ENCODE measurements around the gene LSM5. TPM values are rescaled to one million over a fixed set of nuclear protein-coding genes. Genes with fewer than 3 reads are reported as not detected.

Gene LSM5
- polyA plus RNA-seq (2013), result 89.9 TPM

DNA sequence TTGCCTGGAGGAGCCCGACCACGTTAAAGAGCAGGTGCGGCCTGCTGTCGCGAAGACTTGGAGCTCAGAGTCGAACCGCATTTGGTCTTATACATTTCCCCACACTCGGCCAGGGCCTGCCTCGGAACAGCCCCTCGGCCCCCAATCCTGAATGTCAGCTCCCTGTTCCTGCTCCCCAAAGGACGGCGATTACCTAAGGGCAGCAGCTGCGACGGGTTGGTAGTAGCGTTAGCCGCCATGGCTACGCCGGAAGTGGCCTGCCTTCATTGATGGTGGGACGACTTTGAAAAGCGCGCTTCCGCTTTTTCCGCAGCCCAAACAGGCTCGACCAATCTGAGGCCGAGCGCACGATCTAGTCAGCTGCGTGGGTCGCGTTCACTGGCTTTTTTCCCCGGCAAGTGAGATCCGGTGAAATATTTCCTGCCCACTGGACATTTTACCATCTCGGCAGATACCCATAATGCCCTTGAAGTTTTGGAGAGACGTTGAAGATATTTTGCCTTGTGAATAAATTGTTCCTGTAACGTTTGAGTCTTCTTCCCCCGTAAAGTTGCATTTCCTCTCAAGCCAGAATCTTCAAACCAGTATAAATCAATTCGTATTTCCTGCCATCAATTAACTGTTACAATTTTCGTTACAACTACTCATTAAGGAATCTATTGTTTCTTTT is at the start of gene LSM5:
LSM5 (minus strand) TSS at position 254 of the 670 bp plus-strand sequence; CDS start at position 239, 15 bp downstream.
- no peaks in the 10 kb centered on the region for H3K27me3 ChIP-seq (replicated peaks in 2 of 5; ENCODE audit: control insufficient read depth in 4 of 5, insufficient read depth in 5 of 5, low read length in 4 of 5)
- ChIA-PET POLR2A (interaction anchor here (1.1 kb wide), 1 partner anchor 10 kb away, joined by 4 read pairs; no protein-coding TSS in a partner anchor), CTCF (interaction anchor here (0.6 to 1.8 kb wide), 5 partner anchors 25 to 1168 kb away, joined by 3 to 4 read pairs (median 3); no protein-coding TSS in a partner anchor)
- WGBS (ENCODE audit: insufficient coverage), result under 1% methylated on average over 31 of the region's 38 CpGs
- DNase-seq, result peak; percentile 96 to 97 (median 97)
- peaks cover 7 to 18% (median 13%) of the 10 kb centered on the region in 4 experiments for H3K36me3 ChIP-seq (ENCODE audit: control insufficient read depth in 4 of 4, insufficient read depth in 4 of 4, low read length in 3 of 4)
- H3K4me1 ChIP-seq (ENCODE audit: control extremely low read depth in 1 of 4, control insufficient read depth in 4 of 4, insufficient read depth in 4 of 4, low read length in 3 of 4), result peaks cover 7 to 20% (median 14%) of the 10 kb centered on the region in 4 experiments
- H3K27ac ChIP-seq (ENCODE audit: insufficient read depth in 1 of 2, low read depth in 1 of 2, low read length in 2 of 2, poor library complexity in 1 of 2, severe bottlenecking in 2 of 2), result peak within 1 kb of the TSS; percentile 81 to 96
- H3K9me3 ChIP-seq (ENCODE audit: control extremely low read depth in 1 of 5, control insufficient read depth in 4 of 5, insufficient read depth in 2 of 5, low read depth in 1 of 5, low read length in 4 of 5), result no peaks in the 10 kb centered on the region
- H3K4me3 ChIP-seq (ENCODE audit: control insufficient read depth in 1 of 7, extremely low read depth in 1 of 7, insufficient read depth in 4 of 7, low read depth in 2 of 7, low read length in 6 of 7), result peak within 1 kb of the TSS; percentile 56 to 100 (median 90)

DNA sequence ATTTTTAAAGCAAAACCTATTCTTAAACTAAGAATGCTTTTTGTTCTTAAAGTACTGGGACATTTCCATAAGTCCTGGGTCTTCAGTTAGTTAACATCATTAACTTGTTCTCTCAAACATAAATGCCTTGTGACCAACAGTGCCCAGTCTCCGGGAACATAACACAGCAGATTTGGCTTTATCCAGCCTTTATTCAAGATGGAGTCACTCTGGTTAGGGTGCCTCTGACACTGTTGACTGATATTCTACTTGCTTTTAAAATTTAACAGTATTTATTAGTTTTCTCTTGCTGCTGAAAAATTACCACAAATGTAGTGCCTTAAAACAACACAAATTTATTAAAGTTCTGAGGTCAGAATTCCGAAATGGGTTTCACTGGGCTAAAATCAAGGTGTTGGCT is 49.2 kb upstream of the LSM5 start:
- DNase-seq, result no peak
- H3K4me1 ChIP-seq (ENCODE audit: control extremely low read depth in 1 of 4, control insufficient read depth in 4 of 4, insufficient read depth in 4 of 4, low read length in 3 of 4), result no peaks in the 10 kb centered on the region

GRCh38 chr7:32537760-32538159 is 47.6 kb upstream of the LSM5 start:
- ChIA-PET POLR2A (no interaction called here), CTCF (interaction anchor here (0.9 kb wide), 1 partner anchor 11 kb away, joined by 3 read pairs; no protein-coding TSS in a partner anchor)
- peaks cover 0 to 4% (median under 1%) of the 10 kb centered on the region in 4 experiments for H3K36me3 ChIP-seq (ENCODE audit: control insufficient read depth in 4 of 4, insufficient read depth in 4 of 4, low read length in 3 of 4)
- no peak overlapping the region for H3K27ac ChIP-seq (ENCODE audit: insufficient read depth in 1 of 2, low read depth in 1 of 2, low read length in 2 of 2, poor library complexity in 1 of 2, severe bottlenecking in 2 of 2)
- H3K4me1 ChIP-seq (ENCODE audit: control extremely low read depth in 1 of 4, control insufficient read depth in 4 of 4, insufficient read depth in 4 of 4, low read length in 3 of 4), result peaks cover 0 to 12% (median 5%) of the 10 kb centered on the region in 4 experiments
- DNase-seq, result no peak
- no peaks in the 10 kb centered on the region for H3K27me3 ChIP-seq (replicated peaks in 2 of 5; ENCODE audit: control insufficient read depth in 4 of 5, insufficient read depth in 5 of 5, low read length in 4 of 5)
- 100% methylated on average over 4 of the region's 4 CpGs for WGBS (ENCODE audit: insufficient coverage)
- no peak overlapping the region for H3K4me3 ChIP-seq (ENCODE audit: control insufficient read depth in 1 of 7, extremely low read depth in 1 of 7, insufficient read depth in 4 of 7, low read depth in 2 of 7, low read length in 6 of 7)
- H3K9me3 ChIP-seq (ENCODE audit: control extremely low read depth in 1 of 5, control insufficient read depth in 4 of 5, insufficient read depth in 2 of 5, low read depth in 1 of 5, low read length in 4 of 5), result no peaks in the 10 kb centered on the region

More for the DNA sequence above, 49.2 kb upstream of the LSM5 start:
- no peaks in the 10 kb centered on the region for H3K9me3 ChIP-seq (ENCODE audit: control extremely low read depth in 1 of 5, control insufficient read depth in 4 of 5, insufficient read depth in 2 of 5, low read depth in 1 of 5, low read length in 4 of 5)
- POLR2A ChIA-PET, result no interaction called here
- H3K4me3 ChIP-seq (ENCODE audit: control insufficient read depth in 1 of 7, extremely low read depth in 1 of 7, insufficient read depth in 4 of 7, low read depth in 2 of 7, low read length in 6 of 7), result no peak overlapping the region
- H3K27ac ChIP-seq (ENCODE audit: insufficient read depth in 1 of 2, low read depth in 1 of 2, low read length in 2 of 2, poor library complexity in 1 of 2, severe bottlenecking in 2 of 2), result no peak overlapping the region
- no peaks in the 10 kb centered on the region for H3K27me3 ChIP-seq (replicated peaks in 2 of 5; ENCODE audit: control insufficient read depth in 4 of 5, insufficient read depth in 5 of 5, low read length in 4 of 5)
- CTCF ChIA-PET, result no interaction called here
- 100% methylated on average over 1 of the region's 2 CpGs for WGBS (ENCODE audit: insufficient coverage)
- H3K36me3 ChIP-seq (ENCODE audit: control insufficient read depth in 4 of 4, insufficient read depth in 4 of 4, low read length in 3 of 4), result peaks cover 2 to 17% (median 8%) of the 10 kb centered on the region in 4 experiments

- WGBS (ENCODE audit: insufficient coverage), result no CpG with 5 or more reads among the region's 1 CpG
- Histone ChIP-seq H3K27ac (ENCODE audit: insufficient read depth in 1 of 2, low read depth in 1 of 2, low read length in 2 of 2, poor library complexity in 1 of 2, severe bottlenecking in 2 of 2) (no peak overlapping the region), H3K9me3 (ENCODE audit: control extremely low read depth in 1 of 5, control insufficient read depth in 4 of 5, insufficient read depth in 2 of 5, low read depth in 1 of 5, low read length in 4 of 5) (peaks cover 0 to under 1% (median 0%) of the 10 kb centered on the region in 5 experiments), H3K27me3 (replicated peaks in 2 of 5; ENCODE audit: control insufficient read depth in 4 of 5, insufficient read depth in 5 of 5, low read length in 4 of 5) (no peaks in the 10 kb centered on the region), H3K36me3 (ENCODE audit: control insufficient read depth in 4 of 4, insufficient read depth in 4 of 4, low read length in 3 of 4) (peaks cover 2 to 12% (median 5%) of the 10 kb centered on the region in 4 experiments), H3K4me3 (ENCODE audit: control insufficient read depth in 1 of 7, extremely low read depth in 1 of 7, insufficient read depth in 4 of 7, low read depth in 2 of 7, low read length in 6 of 7) (no peak overlapping the region), H3K4me1 (ENCODE audit: control extremely low read depth in 1 of 4, control insufficient read depth in 4 of 4, insufficient read depth in 4 of 4, low read length in 3 of 4) (peaks cover 0 to 12% (median 5%) of the 10 kb centered on the region in 4 experiments)
- CTCF ChIA-PET, result no interaction called here
- DNase-seq, result no peak
- POLR2A ChIA-PET, result no interaction called here
These were observed 46.4 kb upstream of the LSM5 start for GRCh38 chr7:32536585-32536984.

DNA sequence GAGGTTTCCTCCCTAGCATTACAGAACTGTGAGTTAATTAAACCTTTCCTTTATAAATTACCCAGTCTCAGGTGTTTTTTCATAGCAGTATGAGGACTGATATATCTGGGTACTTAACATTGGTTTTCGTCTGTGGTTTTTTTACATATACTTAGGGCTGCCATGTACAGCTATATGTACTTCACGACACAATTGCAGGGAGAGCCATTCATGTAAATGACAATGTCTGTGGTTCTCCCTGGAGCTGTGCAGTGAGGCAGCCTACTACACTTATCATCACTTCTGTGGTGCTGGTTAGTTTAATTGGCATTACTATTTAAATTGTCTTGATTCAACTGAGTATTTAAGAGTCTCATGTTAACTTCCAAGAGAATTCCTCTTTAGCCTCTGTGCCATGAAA is 45.8 kb upstream of the LSM5 start:
- POLR2A ChIA-PET, result no interaction called here
- Histone ChIP-seq H3K4me3 (ENCODE audit: control insufficient read depth in 1 of 7, extremely low read depth in 1 of 7, insufficient read depth in 4 of 7, low read depth in 2 of 7, low read length in 6 of 7) (no peak overlapping the region), H3K4me1 (ENCODE audit: control extremely low read depth in 1 of 4, control insufficient read depth in 4 of 4, insufficient read depth in 4 of 4, low read length in 3 of 4) (peaks cover 0 to 12% (median 5%) of the 10 kb centered on the region in 4 experiments), H3K36me3 (ENCODE audit: control insufficient read depth in 4 of 4, insufficient read depth in 4 of 4, low read length in 3 of 4) (peaks cover 2 to 15% (median 7%) of the 10 kb centered on the region in 4 experiments), H3K27me3 (replicated peaks in 2 of 5; ENCODE audit: control insufficient read depth in 4 of 5, insufficient read depth in 5 of 5, low read length in 4 of 5) (no peaks in the 10 kb centered on the region), H3K9me3 (ENCODE audit: control extremely low read depth in 1 of 5, control insufficient read depth in 4 of 5, insufficient read depth in 2 of 5, low read depth in 1 of 5, low read length in 4 of 5) (peaks cover 0 to 2% (median 0%) of the 10 kb centered on the region in 5 experiments), H3K27ac (ENCODE audit: insufficient read depth in 1 of 2, low read depth in 1 of 2, low read length in 2 of 2, poor library complexity in 1 of 2, severe bottlenecking in 2 of 2) (no peak overlapping the region)
- CTCF ChIA-PET, result no interaction called here
- DNase-seq, result no peak
- 100% methylated on average over 1 of the region's 2 CpGs for WGBS (ENCODE audit: insufficient coverage)

GRCh38 chr7:32535162-32535702 is 45.1 kb upstream of the LSM5 start:
- 90% methylated on average over 2 of the region's 4 CpGs for WGBS (ENCODE audit: insufficient coverage)
- Histone ChIP-seq H3K27ac (ENCODE audit: insufficient read depth in 1 of 2, low read depth in 1 of 2, low read length in 2 of 2, poor library complexity in 1 of 2, severe bottlenecking in 2 of 2) (no peak overlapping the region), H3K9me3 (ENCODE audit: control extremely low read depth in 1 of 5, control insufficient read depth in 4 of 5, insufficient read depth in 2 of 5, low read depth in 1 of 5, low read length in 4 of 5) (peaks cover 0 to 2% (median 0%) of the 10 kb centered on the region in 5 experiments), H3K27me3 (replicated peaks in 2 of 5; ENCODE audit: control insufficient read depth in 4 of 5, insufficient read depth in 5 of 5, low read length in 4 of 5) (no peaks in the 10 kb centered on the region), H3K4me3 (ENCODE audit: control insufficient read depth in 1 of 7, extremely low read depth in 1 of 7, insufficient read depth in 4 of 7, low read depth in 2 of 7, low read length in 6 of 7) (no peak overlapping the region), H3K4me1 (ENCODE audit: control extremely low read depth in 1 of 4, control insufficient read depth in 4 of 4, insufficient read depth in 4 of 4, low read length in 3 of 4) (peaks cover 0 to 12% (median 5%) of the 10 kb centered on the region in 4 experiments), H3K36me3 (ENCODE audit: control insufficient read depth in 4 of 4, insufficient read depth in 4 of 4, low read length in 3 of 4) (peaks cover 2 to 15% (median 8%) of the 10 kb centered on the region in 4 experiments)
- ChIA-PET CTCF (no interaction called here), POLR2A (interaction anchor here (0.6 kb wide), 1 partner anchor 44 kb away, joined by 3 read pairs; no protein-coding TSS in a partner anchor)
- DNase-seq, result no peak
